Astrocyte (in vitro differentiated cells and primary cell): ENCODE results near the gene BHLHE23. TPM values are rescaled to one million over a fixed set of nuclear protein-coding genes. Genes with fewer than 3 reads are reported as not detected.

Source experiments
- DNase-seq: peaks from one replicate; pipeline ENCODE4 v3.0.0-alpha.2; 2010; ENCODE audit warnings: low read depth
- FAIRE-seq: peaks from 2 replicates; lab custom pipeline; 2011; peaks lifted over from hg19 to GRCh38; lab: Jason Lieb, UNC
- H2AFZ ChIP-seq: 2 replicates; pipeline ENCODE4 v1.6.0; 2012; ENCODE audit warnings: low read depth, low read length, inconsistent platforms
- H3K27ac ChIP-seq: 2 replicates; pipeline ENCODE4 v1.5.1; 2011; ENCODE audit warnings: low read depth, low read length, inconsistent platforms
- H3K27me3 ChIP-seq: 2 replicates; pipeline ENCODE4 v1.6.0; 2011; ENCODE audit warnings: low read length, inconsistent platforms; ENCODE audit not compliant: insufficient read depth
- H3K36me3 ChIP-seq: 2 replicates; pipeline ENCODE4 v1.5.1; 2011; ENCODE audit warnings: low read length, inconsistent platforms; ENCODE audit not compliant: insufficient read depth
- H3K4me1 ChIP-seq: 2 replicates; pipeline ENCODE4 v1.5.1; 2011; ENCODE audit warnings: low read length, inconsistent platforms; ENCODE audit not compliant: insufficient read depth
- H3K4me2 ChIP-seq: 2 replicates; pipeline ENCODE4 v1.6.0; 2012; ENCODE audit warnings: low read length, inconsistent platforms
- H3K4me3 ChIP-seq: 2 replicates; pipeline ENCODE4 v1.5.1; 2011; ENCODE audit warnings: low read depth, mild to moderate bottlenecking, low read length, inconsistent platforms; ENCODE audit not compliant: insufficient read depth
- H3K79me2 ChIP-seq: 2 replicates; pipeline ENCODE4 v1.6.0; 2012; ENCODE audit warnings: mild to moderate bottlenecking, low read length, inconsistent platforms; ENCODE audit not compliant: insufficient read depth
- H3K9ac ChIP-seq: 2 replicates; pipeline ENCODE4 v1.6.0; 2012; ENCODE audit warnings: mild to moderate bottlenecking, low read length, inconsistent platforms
- H3K9me3 ChIP-seq: 2 replicates; pipeline ENCODE4 v1.5.1; 2012; ENCODE audit warnings: low read depth, mild to moderate bottlenecking, low read length, inconsistent platforms; ENCODE audit not compliant: insufficient read depth
- H4K20me1 ChIP-seq: 2 replicates; pipeline ENCODE4 v1.6.0; 2012; ENCODE audit warnings: low read length, inconsistent platforms; ENCODE audit not compliant: insufficient read depth
- H3K27ac Mint-ChIP-seq: one replicate; pipeline ENCODE4 v1.8.0; 2021; ENCODE audit warnings: mild to moderate bottlenecking, mixed read lengths; ENCODE audit not compliant: unreplicated experiment
- H3K27me3 Mint-ChIP-seq: one replicate; pipeline ENCODE4 v1.8.0; 2021; ENCODE audit warnings: low read depth, mixed read lengths; ENCODE audit not compliant: unreplicated experiment
- H3K36me3 Mint-ChIP-seq: one replicate; pipeline ENCODE4 v1.8.0; 2021; ENCODE audit warnings: low read depth, mixed read lengths; ENCODE audit not compliant: unreplicated experiment
- H3K4me1 Mint-ChIP-seq: one replicate; pipeline ENCODE4 v1.8.0; 2021; ENCODE audit warnings: low read depth, mixed read lengths; ENCODE audit not compliant: unreplicated experiment
- H3K4me3 Mint-ChIP-seq: one replicate; pipeline ENCODE4 v1.8.0; 2021; ENCODE audit warnings: mild to moderate bottlenecking, moderate library complexity, mixed read lengths; ENCODE audit not compliant: unreplicated experiment
- H3K9me3 Mint-ChIP-seq: one replicate; pipeline ENCODE4 v1.8.0; 2021; ENCODE audit warnings: mild to moderate bottlenecking, mixed read lengths; ENCODE audit not compliant: unreplicated experiment
- CTCF ChIP-seq: IDR thresholded peaks from 2 replicates; pipeline ENCODE4 v1.5.1; 2011; ENCODE audit warnings: low read depth, mild to moderate bottlenecking, inconsistent platforms, low read length, moderate library complexity; ENCODE audit not compliant: insufficient read depth
- EZH2 ChIP-seq: IDR thresholded peaks from 2 replicates; pipeline ENCODE4 v1.6.1; 2012; ENCODE audit warnings: mild to moderate bottlenecking, low read length, inconsistent platforms; ENCODE audit not compliant: insufficient read depth
- total RNA-seq: library from RNA; stranded (reverse); gene quantifications from 2 replicates; pipeline ENCODE4 v1.2.1, GENCODE V29; 2021

Gene BHLHE23
- total RNA-seq, 1 donor from 2014 or later = not detected

GRCh38 chr20:63049191-63049518, 42.4 kb upstream of the BHLHE23 start:
- peaks cover 12% of the 10 kb centered on the region for H3K27me3 ChIP-seq
- no peaks in the 10 kb centered on the region for H3K36me3 ChIP-seq
- no peaks in the 10 kb centered on the region for H3K79me2 ChIP-seq
- DNase-seq = no peak
- H3K9me3 ChIP-seq = no peaks in the 10 kb centered on the region
- H3K4me1 Mint-ChIP-seq = no peaks in the 10 kb centered on the region
- no peak overlapping the region for H3K4me3 Mint-ChIP-seq
- no peak overlapping the region for H3K4me3 ChIP-seq
- no peak overlapping the region for H3K27ac ChIP-seq
- no peak overlapping the region for H2AFZ ChIP-seq
- H3K9me3 Mint-ChIP-seq = peaks cover 12% of the 10 kb centered on the region
- FAIRE-seq = no peak
- no peak overlapping the region for H3K4me2 ChIP-seq
- H3K9ac ChIP-seq = no peak overlapping the region
- no peaks in the 10 kb centered on the region for H3K4me1 ChIP-seq
- H4K20me1 ChIP-seq = peaks cover 2% of the 10 kb centered on the region
- H3K27ac Mint-ChIP-seq = no peak overlapping the region
- peaks cover 2% of the 10 kb centered on the region for H3K36me3 Mint-ChIP-seq
- no peak for TF ChIP-seq CTCF
- TF ChIP-seq EZH2 = no peak
- peaks cover 46% of the 10 kb centered on the region for H3K27me3 Mint-ChIP-seq

GRCh38 chr20:63048516-63049190, 41.9 kb upstream of the BHLHE23 start:
- Histone ChIP-seq H3K4me1 (no peaks in the 10 kb centered on the region), H3K27ac (no peak overlapping the region), H3K4me2 (no peak overlapping the region), H3K36me3 (no peaks in the 10 kb centered on the region), H3K9me3 (no peaks in the 10 kb centered on the region), H3K9ac (no peak overlapping the region), H3K79me2 (no peaks in the 10 kb centered on the region), H3K27me3 (peaks cover 11% of the 10 kb centered on the region), H3K4me3 (no peak overlapping the region), H2AFZ (no peak overlapping the region), H4K20me1 (peaks cover 2% of the 10 kb centered on the region)
- H3K27ac Mint-ChIP-seq = no peak overlapping the region
- DNase-seq (no peak), FAIRE-seq (no peak)
- no peak overlapping the region for H3K4me3 Mint-ChIP-seq
- H3K9me3 Mint-ChIP-seq = peaks cover 12% of the 10 kb centered on the region
- TF ChIP-seq CTCF = no peak
- no peak for TF ChIP-seq EZH2
- peaks cover 49% of the 10 kb centered on the region for H3K27me3 Mint-ChIP-seq
- peaks cover 2% of the 10 kb centered on the region for H3K36me3 Mint-ChIP-seq
- H3K4me1 Mint-ChIP-seq = no peaks in the 10 kb centered on the region

GRCh38 chr20:63047946-63048345, 41.2 kb upstream of the BHLHE23 start:
- Histone ChIP-seq H3K27me3 (peaks cover 7% of the 10 kb centered on the region), H3K4me2 (no peak overlapping the region), H4K20me1 (no peaks in the 10 kb centered on the region), H3K27ac (no peak overlapping the region), H3K9ac (no peak overlapping the region), H3K36me3 (no peaks in the 10 kb centered on the region), H3K79me2 (no peaks in the 10 kb centered on the region), H3K9me3 (no peaks in the 10 kb centered on the region), H2AFZ (no peak overlapping the region), H3K4me1 (no peaks in the 10 kb centered on the region), H3K4me3 (no peak overlapping the region)
- Mint-ChIP-seq H3K27me3 (peaks cover 54% of the 10 kb centered on the region), H3K4me1 (no peaks in the 10 kb centered on the region), H3K36me3 (peaks cover 2% of the 10 kb centered on the region), H3K27ac (no peak overlapping the region), H3K4me3 (no peak overlapping the region), H3K9me3 (peaks cover 12% of the 10 kb centered on the region)
- DNase-seq (no peak), FAIRE-seq (no peak)
- TF ChIP-seq EZH2 (no peak), CTCF (no peak)
